OCI-LY1 (cell line): ENCODE results near the gene IL20RA.

ENCODE experiments used
- EZH2 ChIP-seq: fragments of 200-600 bp; sonication (generic), shearing (Covaris generic); IDR thresholded peaks from 2 replicates; pipeline ENCODE4 v1.8.0; 2017; ENCODE audit warnings: borderline replicate concordance, mixed run types, mild to moderate bottlenecking, antibody characterized with exemption, low read length, moderate library complexity, mixed read lengths
- TF ChIP-seq, protein P1 (sequence below): fragments of 200-600 bp; sonication (generic), shearing (Covaris generic); IDR thresholded peaks from 2 replicates; pipeline ENCODE4 v1.5.1; 2017; ENCODE audit warnings: mild to moderate bottlenecking, antibody characterized with exemption, low read length, moderate library complexity, mixed read lengths

DNA sequence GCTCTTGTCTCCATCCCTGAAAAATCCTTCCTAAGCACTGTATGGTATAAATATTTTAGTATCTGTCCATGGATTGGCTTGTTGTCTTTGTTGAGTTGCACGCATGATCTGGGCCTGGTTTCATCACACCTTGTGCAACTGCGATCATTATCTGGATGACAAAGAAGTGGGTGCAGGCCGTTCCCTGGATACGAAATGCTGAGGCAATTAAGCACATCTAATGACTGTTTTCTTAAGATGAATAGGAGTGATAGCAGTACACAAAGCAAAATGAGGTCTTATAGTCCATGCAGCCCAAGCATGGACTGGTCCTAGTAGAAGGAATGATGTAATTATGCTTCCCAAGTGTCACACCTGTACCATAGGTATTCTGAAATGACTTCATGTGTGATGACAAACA is 74.8 kb downstream of the IL20RA start:
- TF ChIP-seq, protein P1, sequence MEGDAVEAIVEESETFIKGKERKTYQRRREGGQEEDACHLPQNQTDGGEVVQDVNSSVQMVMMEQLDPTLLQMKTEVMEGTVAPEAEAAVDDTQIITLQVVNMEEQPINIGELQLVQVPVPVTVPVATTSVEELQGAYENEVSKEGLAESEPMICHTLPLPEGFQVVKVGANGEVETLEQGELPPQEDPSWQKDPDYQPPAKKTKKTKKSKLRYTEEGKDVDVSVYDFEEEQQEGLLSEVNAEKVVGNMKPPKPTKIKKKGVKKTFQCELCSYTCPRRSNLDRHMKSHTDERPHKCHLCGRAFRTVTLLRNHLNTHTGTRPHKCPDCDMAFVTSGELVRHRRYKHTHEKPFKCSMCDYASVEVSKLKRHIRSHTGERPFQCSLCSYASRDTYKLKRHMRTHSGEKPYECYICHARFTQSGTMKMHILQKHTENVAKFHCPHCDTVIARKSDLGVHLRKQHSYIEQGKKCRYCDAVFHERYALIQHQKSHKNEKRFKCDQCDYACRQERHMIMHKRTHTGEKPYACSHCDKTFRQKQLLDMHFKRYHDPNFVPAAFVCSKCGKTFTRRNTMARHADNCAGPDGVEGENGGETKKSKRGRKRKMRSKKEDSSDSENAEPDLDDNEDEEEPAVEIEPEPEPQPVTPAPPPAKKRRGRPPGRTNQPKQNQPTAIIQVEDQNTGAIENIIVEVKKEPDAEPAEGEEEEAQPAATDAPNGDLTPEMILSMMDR: no peak
- TF ChIP-seq EZH2: no peak
